A549 (cell line): Measurements from ENCODE around the gene PM20D2. TPM values are rescaled to one million over a fixed set of nuclear protein-coding genes. Genes with fewer than 3 reads are reported as not detected.
"Not testable (repeated sequence)": the region's sequence is repeated elsewhere in the genome, so short reads cannot be mapped to it uniquely, and the experiment has no call there.

ENCODE experiments used
- ATAC-seq, 2 experiments: fragments of 200-7000 bp in 1 of 2; fragments of >200 bp in 1 of 2; cut with Nextera tagmentation in 1 of 2; cut with Tn5 transposase in 1 of 2; 3 replicates each; pipeline versions ENCODE4 v1.8.0 to v1.9.1; 2018 to 2020; ENCODE audit warnings: mild to moderate bottlenecking in 1 of 2, moderate library complexity in 1 of 2
- CTCF ChIA-PET: fragments of 300-600 bp; sonication (Branson Sonifier 250); formaldehyde crosslinking; extraction: SDS; loops from one replicate; lab custom pipeline; 2021; ENCODE audit warnings: antibody characterized with exemption, inconsistent platforms; lab: Yijun Ruan, JAX
- POLR2A ChIA-PET: fragments of 350-600 bp; formaldehyde crosslinking; extraction: SDS; loops from one replicate; lab custom pipeline; 2021; ENCODE audit warnings: antibody characterized with exemption, inconsistent platforms; lab: Yijun Ruan, JAX
- DNase-seq, 2 experiments: peaks; one replicate each; pipeline versions ENCODE4 v3.0.0 to v3.0.0-alpha.2; 2011 to 2016; ENCODE audit warnings: low read depth in 1 of 2, low spot score in 1 of 2
- FAIRE-seq: peaks from 2 replicates; lab custom pipeline; 2011; peaks lifted over from hg19 to GRCh38; lab: Jason Lieb, UNC
- H3K27ac ChIP-seq, 2 experiments: fragments of >200 bp; sonication (Bioruptor Twin); formaldehyde crosslinking; 3 replicates each; pipeline ENCODE4 v1.5.1; 2016 to 2017
- H3K4me1 ChIP-seq: fragments of >200 bp; sonication (Bioruptor Twin); formaldehyde crosslinking; 3 replicates; pipeline ENCODE4 v1.6.1; 2016
- H3K4me2 ChIP-seq: fragments of >200 bp; sonication (Bioruptor Twin); formaldehyde crosslinking; 3 replicates; pipeline ENCODE4 v1.6.1; 2016
- H3K4me3 ChIP-seq: fragments of >200 bp; sonication (Bioruptor Twin); formaldehyde crosslinking; 3 replicates; pipeline ENCODE4 v1.5.1; 2016
- H3K9me3 ChIP-seq: fragments of >200 bp; sonication (Bioruptor Twin); formaldehyde crosslinking; 3 replicates; pipeline ENCODE4 v1.6.1; 2016
- CHD4 ChIP-seq: fragments of 200-600 bp; sonication (generic); IDR thresholded peaks from 2 replicates; pipeline ENCODE4 v1.6.1; 2016; ENCODE audit warnings: antibody characterized with exemption, mild to moderate bottlenecking, borderline replicate concordance
- EP300 ChIP-seq, 2 experiments: fragments of >200 bp; sonication (Bioruptor Twin); formaldehyde crosslinking; IDR thresholded peaks; 2 replicates in 1 of 2; 3 replicates in 1 of 2; pipeline ENCODE4 v1.6.1; 2016 to 2017
- FOSL2 ChIP-seq, 2 experiments: fragments of 450-650 bp in 1 of 2; fragments of >200 bp in 1 of 2; sonication (Bioruptor Twin) in 1 of 2; formaldehyde crosslinking; IDR thresholded peaks; 2 replicates each; pipeline versions ENCODE4 v1.5.0 to v1.6.1; 2016 to 2020; ENCODE audit warnings: mild to moderate bottlenecking in 1 of 2, moderate library complexity in 1 of 2
- HOXA7 ChIP-seq: fragments of 250-450 bp; sonication (Bioruptor Pico); IDR thresholded peaks from 2 replicates; pipeline ENCODE4 v1.5.0; 2020; ENCODE audit warnings: mild to moderate bottlenecking, moderate library complexity
- JUNB ChIP-seq: fragments of >200 bp; sonication (Bioruptor Twin); formaldehyde crosslinking; IDR thresholded peaks from 2 replicates; pipeline ENCODE4 v1.6.1; 2016
- MAFK ChIP-seq: fragments of 450-650 bp; IDR thresholded peaks from 2 replicates; pipeline ENCODE4 v1.6.1; 2014; ENCODE audit not compliant: partially characterized antibody
- RAD21 ChIP-seq, 2 experiments: fragments of >200 bp in 1 of 2; sonication (Bioruptor Twin) in 1 of 2; formaldehyde crosslinking in 1 of 2; IDR thresholded peaks in 1 of 2; conservative IDR thresholded peaks in 1 of 2; 2 replicates in 1 of 2; 3 replicates in 1 of 2; pipeline ENCODE4 v1.6.1; 2012 to 2018; ENCODE audit warnings: inconsistent platforms in 1 of 2
- SMC3 ChIP-seq: fragments of >200 bp; sonication (Bioruptor Twin); formaldehyde crosslinking; IDR thresholded peaks from 3 replicates; pipeline ENCODE4 v1.6.1; 2018; ENCODE audit warnings: inconsistent platforms
- TP53 ChIP-seq: fragments of 250-450 bp; sonication (Bioruptor Pico); IDR thresholded peaks from 2 replicates; pipeline ENCODE4 v1.5.0; 2021; ENCODE audit warnings: mild to moderate bottlenecking, moderate library complexity
- ZFP36 ChIP-seq: fragments of 450-650 bp; IDR thresholded peaks from 2 replicates; pipeline ENCODE4 v1.6.1; 2014; ENCODE audit warnings: borderline replicate concordance; ENCODE audit not compliant: partially characterized antibody
- WGBS: methylation state at CpG from one replicate; pipeline ENCODE4 v1.1.6; 2017; ENCODE audit errors: missing lambda C conversion rate; 5-methylcytosine and 5-hydroxymethylcytosine counted together
- polyA plus RNA-seq, 4 experiments: library from polyadenylated mRNA; depleted of rRNA in 3 of 4; stranded (reverse); fragments of >200 nt; fragmentation: RNase III in 1 of 4; extraction: RNeasy Plus Mini Kit Qiagen cat#74134 plus additional on column Dnase treatment in 1 of 4; gene quantifications; 2 replicates in 3 of 4; 3 replicates in 1 of 4; pipeline ENCODE4 v1.2.3, GENCODE V29; 2011 to 2017
- TF ChIP-seq, protein P1 (sequence below): IDR thresholded peaks from 2 replicates; pipeline ENCODE4 v1.6.1; 2012; ENCODE audit warnings: low read depth, borderline replicate concordance
- TF ChIP-seq, protein P2 (sequence below): fragments of 450-650 bp; IDR thresholded peaks from 2 replicates; pipeline ENCODE4 v1.6.1; 2014; ENCODE audit warnings: antibody characterized with exemption
- TF ChIP-seq, protein P3 (sequence below): IDR thresholded peaks from 2 replicates; pipeline ENCODE4 v1.6.1; 2012
- TF ChIP-seq, protein P4 (sequence below): fragments of >200 bp; sonication (Bioruptor Twin); formaldehyde crosslinking; IDR thresholded peaks from 3 replicates; pipeline ENCODE4 v1.5.1; 2016

PM20D2 gene
- polyA plus RNA-seq, 2 of the 4 experiments (the other 2 are of a cell fraction): 14.7 to 25.4 TPM

DNA sequence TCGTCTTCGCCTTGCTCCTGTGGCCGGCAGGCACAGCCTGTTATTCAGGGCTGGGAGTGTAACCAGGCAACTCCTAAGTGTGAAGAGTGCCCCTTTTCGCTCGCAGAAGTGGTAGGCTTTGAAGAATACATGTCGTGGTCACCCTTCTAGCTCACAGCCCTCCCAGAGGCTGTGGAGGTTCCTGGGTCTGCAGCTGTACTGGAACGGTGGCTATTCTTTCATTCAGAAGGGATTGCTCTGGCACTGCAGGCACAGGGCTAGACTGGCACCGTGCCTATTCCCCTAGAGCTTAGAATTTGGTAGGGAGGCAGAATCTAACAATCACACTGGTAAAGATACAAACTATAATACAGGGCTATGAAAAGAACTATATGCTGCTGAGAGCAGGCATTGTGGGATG is 26.9 kb upstream of the PM20D2 start:
- Histone ChIP-seq H3K4me1 (peaks cover 23% of the 10 kb centered on the region; the same call in 2 of the 3 replicates), H3K9me3 (no peaks in the 10 kb centered on the region), H3K4me2 (no peak overlapping the region), H3K27ac (no peak overlapping the region), H3K4me3 (no peak overlapping the region)
- ATAC-seq (0 out of 6 replicates have a peak, but pooled peaks have one; percentile 25 to 27), FAIRE-seq (no peak), DNase-seq (no peak)
- CTCF ChIA-PET: interaction anchor here (1.5 to 5.1 kb wide), 2 partner anchors 22 to 136 kb away, joined by 3 to 38 read pairs; no protein-coding TSS in a partner anchor
- WGBS: 91% methylated on average over 8 of the region's 8 CpGs
- no peak for TF ChIP-seq EP300 (IDR thresholded peaks at IDR 0.05)
- TF ChIP-seq, protein P1, sequence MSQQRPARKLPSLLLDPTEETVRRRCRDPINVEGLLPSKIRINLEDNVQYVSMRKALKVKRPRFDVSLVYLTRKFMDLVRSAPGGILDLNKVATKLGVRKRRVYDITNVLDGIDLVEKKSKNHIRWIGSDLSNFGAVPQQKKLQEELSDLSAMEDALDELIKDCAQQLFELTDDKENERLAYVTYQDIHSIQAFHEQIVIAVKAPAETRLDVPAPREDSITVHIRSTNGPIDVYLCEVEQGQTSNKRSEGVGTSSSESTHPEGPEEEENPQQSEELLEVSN: no peak
- POLR2A ChIA-PET: no interaction called here

DNA sequence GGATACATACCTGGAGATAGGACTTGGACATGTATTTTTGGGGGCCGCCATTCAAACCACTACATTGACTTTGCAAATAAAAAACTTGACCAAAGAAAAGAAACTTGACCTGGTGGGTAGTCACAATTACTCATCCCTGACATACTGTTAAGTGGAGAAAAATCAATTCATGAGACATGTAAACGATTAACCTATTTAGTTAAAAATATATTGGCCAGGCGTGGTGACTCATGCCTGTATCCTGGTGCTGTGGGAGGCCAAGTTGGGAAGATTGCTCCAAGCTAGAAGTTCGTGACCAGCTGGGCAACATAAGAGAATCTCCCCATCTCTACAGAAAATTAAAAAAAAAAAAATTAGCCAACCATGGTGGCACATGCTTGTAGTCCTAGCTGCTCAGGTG is 25.5 kb upstream of the PM20D2 start:
- H3K4me2 ChIP-seq: peak overlapping the region; percentile 45
- ATAC-seq (no peak; a peak in 1 of 6 replicates), FAIRE-seq (no peak), DNase-seq (peak in 1 of 2 experiments; percentile 37)
- H3K4me3 ChIP-seq: no peak overlapping the region
- H3K27ac ChIP-seq: peak overlapping the region; percentile 29 to 60; a peak in 3 of 6 replicates
- TF ChIP-seq JUNB: peak; percentile 29; the same call in 1 of the 2 replicates
- TF ChIP-seq ZFP36: no peak
- no peak for TF ChIP-seq FOSL2 (IDR thresholded peaks at IDR 0.05)
- peak; percentile 66 for TF ChIP-seq FOSL2 (CRISPR knock-in tag; IDR thresholded peaks at IDR 0.05)
- ChIA-PET CTCF (interaction anchor here (1.6 kb wide), 1 partner anchor 137 kb away, joined by 8 read pairs; no protein-coding TSS in a partner anchor), POLR2A (no interaction called here)
- peaks cover 23% of the 10 kb centered on the region; the same call in 2 of the 3 replicates for H3K4me1 ChIP-seq
- WGBS: 18% methylated on average over 4 of the region's 4 CpGs
- H3K9me3 ChIP-seq: no peaks in the 10 kb centered on the region

DNA sequence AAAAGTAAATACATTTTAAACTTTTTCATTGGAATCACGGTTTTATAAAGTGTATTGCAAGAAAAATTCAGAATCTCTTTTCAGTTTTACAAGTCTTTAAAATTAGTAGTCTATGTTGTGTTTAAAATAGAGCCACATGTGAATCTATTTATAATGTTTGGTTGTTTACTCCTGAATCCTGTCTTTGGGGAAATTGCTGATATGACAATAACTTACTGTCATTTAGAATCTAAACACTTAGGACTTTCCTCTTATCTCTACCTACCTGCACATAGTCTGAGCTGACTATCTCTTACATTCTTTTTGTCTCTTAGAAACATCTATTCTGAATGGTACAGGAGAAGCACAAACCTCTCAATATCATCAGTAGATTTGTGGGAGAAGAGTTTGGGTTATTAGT is 23.9 kb upstream of the PM20D2 start:
- DNase-seq (no peak), ATAC-seq (no peak), FAIRE-seq (no peak)
- Histone ChIP-seq H3K4me1 (peaks cover 17% of the 10 kb centered on the region; the same call in 2 of the 3 replicates), H3K27ac (no peak overlapping the region; a peak in 1 of 6 replicates), H3K4me2 (no peak overlapping the region), H3K9me3 (no peaks in the 10 kb centered on the region)
- CTCF ChIA-PET: interaction anchor here (0.6 to 2.7 kb wide), 9 partner anchors 11 to 486 kb away, joined by 3 to 14 read pairs (median 3); no protein-coding TSS in a partner anchor
- TF ChIP-seq HOXA7 (CRISPR knock-in tag) (no peak), MAFK (peak; percentile 92)
- TF ChIP-seq, all 56 proteins: peak for 1
- H3K4me3 ChIP-seq: no peak overlapping the region
- WGBS: 46% methylated on average over 1 of the region's 1 CpG
- POLR2A ChIA-PET: no interaction called here

DNA sequence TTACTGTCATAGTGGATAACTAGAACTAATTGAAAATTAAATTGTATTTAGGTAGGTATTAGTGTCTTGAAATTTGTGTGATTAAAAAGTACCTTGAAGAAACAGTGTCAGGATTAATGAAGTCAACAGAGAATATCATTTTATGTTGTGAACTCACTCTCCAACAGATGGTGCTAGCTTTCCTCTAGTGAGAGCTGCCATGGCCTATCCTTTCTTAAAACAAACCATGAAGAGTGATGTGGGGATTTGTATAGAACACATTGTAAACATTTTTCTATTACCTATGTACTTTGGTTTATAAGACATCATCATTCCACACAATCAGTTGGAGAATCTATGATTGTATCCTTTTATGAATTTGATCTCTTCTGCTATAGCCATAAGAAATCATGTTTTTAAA is 23.2 kb upstream of the PM20D2 start:
- DNase-seq (peak in 1 of 2 experiments; percentile 51), ATAC-seq (peak; percentile 63 to 81; a peak in 3 of 6 replicates), FAIRE-seq (peak; percentile 43)
- Histone ChIP-seq H3K9me3 (no peaks in the 10 kb centered on the region), H3K4me3 (no peak overlapping the region), H3K27ac (no peak overlapping the region)
- ChIA-PET POLR2A (no interaction called here), CTCF (interaction anchor here (0.8 to 2.7 kb wide), 10 partner anchors 11 to 225 kb away, joined by 3 to 14 read pairs (median 3); no protein-coding TSS in a partner anchor)
- TF ChIP-seq RAD21 (conservative IDR thresholded peaks at IDR 0.05 in 1 of 2, IDR thresholded peaks at IDR 0.05 in 1 of 2) (peak; percentile 82 to 83), CHD4 (no peak), TP53 (CRISPR knock-in tag) (no peak), SMC3 (peak; percentile 76)
- TF ChIP-seq, protein P2, sequence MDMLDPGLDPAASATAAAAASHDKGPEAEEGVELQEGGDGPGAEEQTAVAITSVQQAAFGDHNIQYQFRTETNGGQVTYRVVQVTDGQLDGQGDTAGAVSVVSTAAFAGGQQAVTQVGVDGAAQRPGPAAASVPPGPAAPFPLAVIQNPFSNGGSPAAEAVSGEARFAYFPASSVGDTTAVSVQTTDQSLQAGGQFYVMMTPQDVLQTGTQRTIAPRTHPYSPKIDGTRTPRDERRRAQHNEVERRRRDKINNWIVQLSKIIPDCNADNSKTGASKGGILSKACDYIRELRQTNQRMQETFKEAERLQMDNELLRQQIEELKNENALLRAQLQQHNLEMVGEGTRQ: no peak
- TF ChIP-seq, protein P3, sequence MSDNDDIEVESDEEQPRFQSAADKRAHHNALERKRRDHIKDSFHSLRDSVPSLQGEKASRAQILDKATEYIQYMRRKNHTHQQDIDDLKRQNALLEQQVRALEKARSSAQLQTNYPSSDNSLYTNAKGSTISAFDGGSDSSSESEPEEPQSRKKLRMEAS: no peak
- TF ChIP-seq, protein P4, sequence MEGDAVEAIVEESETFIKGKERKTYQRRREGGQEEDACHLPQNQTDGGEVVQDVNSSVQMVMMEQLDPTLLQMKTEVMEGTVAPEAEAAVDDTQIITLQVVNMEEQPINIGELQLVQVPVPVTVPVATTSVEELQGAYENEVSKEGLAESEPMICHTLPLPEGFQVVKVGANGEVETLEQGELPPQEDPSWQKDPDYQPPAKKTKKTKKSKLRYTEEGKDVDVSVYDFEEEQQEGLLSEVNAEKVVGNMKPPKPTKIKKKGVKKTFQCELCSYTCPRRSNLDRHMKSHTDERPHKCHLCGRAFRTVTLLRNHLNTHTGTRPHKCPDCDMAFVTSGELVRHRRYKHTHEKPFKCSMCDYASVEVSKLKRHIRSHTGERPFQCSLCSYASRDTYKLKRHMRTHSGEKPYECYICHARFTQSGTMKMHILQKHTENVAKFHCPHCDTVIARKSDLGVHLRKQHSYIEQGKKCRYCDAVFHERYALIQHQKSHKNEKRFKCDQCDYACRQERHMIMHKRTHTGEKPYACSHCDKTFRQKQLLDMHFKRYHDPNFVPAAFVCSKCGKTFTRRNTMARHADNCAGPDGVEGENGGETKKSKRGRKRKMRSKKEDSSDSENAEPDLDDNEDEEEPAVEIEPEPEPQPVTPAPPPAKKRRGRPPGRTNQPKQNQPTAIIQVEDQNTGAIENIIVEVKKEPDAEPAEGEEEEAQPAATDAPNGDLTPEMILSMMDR: peak; percentile 71
- TF ChIP-seq, all 56 proteins: peak for 3
- Histone ChIP-seq H3K4me1 (peaks cover 17% of the 10 kb centered on the region; the same call in 2 of the 3 replicates), H3K4me2 (no peak overlapping the region)

DNA sequence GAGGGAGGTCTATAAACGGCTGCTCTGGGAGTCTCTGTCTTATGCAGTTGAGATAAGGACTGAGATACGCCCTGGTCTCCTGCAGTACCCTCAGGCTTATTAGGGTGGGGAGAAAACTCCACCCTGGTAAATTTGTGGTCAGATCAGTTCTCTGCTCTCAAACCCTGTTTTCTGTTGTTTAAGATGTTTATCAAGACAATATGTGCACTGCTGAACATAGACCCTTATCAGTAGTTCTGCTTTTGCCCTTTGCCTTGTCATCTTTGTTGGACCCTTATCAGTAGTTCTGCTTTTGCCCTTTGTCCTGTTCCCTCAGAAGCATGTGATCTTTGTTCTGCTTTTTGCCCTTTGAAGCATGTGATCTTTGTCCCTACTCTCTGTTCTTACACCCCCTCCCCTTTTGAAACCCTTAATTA is 17.6 kb upstream of the PM20D2 start:
- 44% methylated on average over 2 of the region's 2 CpGs for WGBS
- ATAC-seq, DNase-seq, POLR2A ChIA-PET, H3K4me3 ChIP-seq, H3K9me3 ChIP-seq, H3K4me2 ChIP-seq, H3K4me1 ChIP-seq, FAIRE-seq, H3K27ac ChIP-seq: not testable (repeated sequence)
- CTCF ChIA-PET: interaction anchor here (0.6 kb wide), 1 partner anchor 114 kb away, joined by 3 read pairs; no protein-coding TSS in a partner anchor
